Activated CD4-positive, alpha-beta memory T cell treated with anti-CD3 and anti-CD28 coated beads, Interleukin-2, amount 10 ng/mL, durations not matched to agents 7 days and 5 days (primary cell): ENCODE results near the gene MITD1. TPM values are rescaled to one million over a fixed set of nuclear protein-coding genes. Genes with fewer than 3 reads are reported as not detected.
"Not testable (repeated sequence)": the region's sequence is repeated elsewhere in the genome, so short reads cannot be mapped to it uniquely, and the experiment has no call there.

Experiments
- CTCF ChIA-PET: fragments of 350-600 bp; sonication (Branson Sonifier 250); formaldehyde crosslinking; loops from one replicate; lab custom pipeline; 2021; ENCODE audit warnings: antibody characterized with exemption, inconsistent platforms; lab: Charles Lee
- POLR2A ChIA-PET: fragments of 350-600 bp; sonication (Branson Sonifier 250); formaldehyde crosslinking; loops from one replicate; lab custom pipeline; 2021; ENCODE audit warnings: antibody characterized with exemption; lab: Charles Lee
- DNase-seq: peaks from one replicate; pipeline ENCODE4 v3.0.0-alpha.2; 2020
- H3K27ac Mint-ChIP-seq: one replicate; pipeline ENCODE4 v1.8.0; 2021; ENCODE audit warnings: mild to moderate bottlenecking, mixed read lengths
- H3K27me3 Mint-ChIP-seq: one replicate; pipeline ENCODE4 v1.8.0; 2021; ENCODE audit warnings: mixed read lengths
- H3K36me3 Mint-ChIP-seq: one replicate; pipeline ENCODE4 v1.8.0; 2021; ENCODE audit warnings: low read depth, mixed read lengths
- H3K4me1 Mint-ChIP-seq: one replicate; pipeline ENCODE4 v1.8.0; 2021; ENCODE audit warnings: mixed read lengths
- H3K4me3 Mint-ChIP-seq: one replicate; pipeline ENCODE4 v1.8.0; 2021; ENCODE audit warnings: mild to moderate bottlenecking, mixed read lengths
- H3K9me3 Mint-ChIP-seq: one replicate; pipeline ENCODE4 v1.8.0; 2021; ENCODE audit warnings: mixed read lengths
- total RNA-seq, 2 experiments: library from RNA; stranded (reverse); gene quantifications; one replicate each; pipeline ENCODE4 v1.2.3, GENCODE V29; 2021

MITD1 gene
- total RNA-seq, 2 experiments from 2014 or later, result 63.3 to 67.3 TPM

- no peak overlapping the region for H3K27ac Mint-ChIP-seq
- H3K27me3 Mint-ChIP-seq, result no peaks in the 10 kb centered on the region
- ChIA-PET POLR2A (no interaction called here), CTCF (interaction anchor here (0.6 to 0.8 kb wide), 2 partner anchors 7 to 10 kb away, joined by 3 to 4 read pairs; partner anchors contain the start of gene C2orf15)
- H3K4me1 Mint-ChIP-seq, result peaks cover 9% of the 10 kb centered on the region
- no peak overlapping the region for H3K4me3 Mint-ChIP-seq
- H3K36me3 Mint-ChIP-seq, result no peaks in the 10 kb centered on the region
- H3K9me3 Mint-ChIP-seq, result no peaks in the 10 kb centered on the region
- no peak for DNase-seq
Observed at GRCh38 chr2:99150706-99151105, 30.2 kb downstream of the MITD1 start.

GRCh38 chr2:99141110-99142108 is 39.4 kb downstream of the MITD1 start, which contains the start of gene C2orf15:
Gene C2orf15, plus strand, starts transcription at chr2:99141707. Its CDS starts 8,852 bp downstream, at chr2:99150559.
- CTCF ChIA-PET, result interaction anchor here (0.8 to 2.0 kb wide), 7 partner anchors 9 to 56 kb away, joined by 3 to 8 read pairs (median 3); partner anchors contain the start of genes LIPT1, MITD1, MRPL30 and TSGA10
- peak; percentile 94 for DNase-seq
- peaks cover 23% of the 10 kb centered on the region for H3K4me1 Mint-ChIP-seq
- peak within 1 kb of the TSS; percentile 97 for H3K4me3 Mint-ChIP-seq
- peak within 1 kb of the TSS; percentile 85 for H3K27ac Mint-ChIP-seq
- H3K9me3 Mint-ChIP-seq, result no peaks in the 10 kb centered on the region
- peaks cover 3% of the 10 kb centered on the region for H3K36me3 Mint-ChIP-seq
- POLR2A ChIA-PET, result interaction anchor here (0.7 to 3.3 kb wide), 9 partner anchors 12 to 683 kb away, joined by 3 to 32 read pairs (median 3); partner anchors contain the start of genes EIF5B, LIPT1, MITD1 and MRPL30
- H3K27me3 Mint-ChIP-seq, result peaks cover 9% of the 10 kb centered on the region

DNA sequence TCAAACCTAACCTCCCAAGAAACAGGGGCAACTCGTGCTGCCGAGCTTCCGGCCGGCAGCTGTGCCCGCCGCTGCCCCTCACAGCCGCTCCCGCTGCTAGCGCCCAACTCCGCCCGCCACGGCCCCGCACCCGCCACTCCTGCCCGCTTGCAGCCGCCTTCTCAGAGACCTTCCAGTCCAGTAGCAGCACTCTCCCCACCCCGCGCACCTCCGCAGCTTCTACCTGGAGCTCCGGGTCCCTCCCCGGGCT is 40.1 kb downstream of the MITD1 start:
- peaks cover 9% of the 10 kb centered on the region for H3K27me3 Mint-ChIP-seq
- CTCF ChIA-PET, result interaction anchor here (0.8 to 2.0 kb wide), 6 partner anchors 9 to 56 kb away, joined by 3 to 8 read pairs (median 4); partner anchors contain the start of genes LIPT1, MITD1, MRPL30 and TSGA10

GRCh38 chr2:99140056-99140859 is 40.6 kb downstream of the MITD1 start:
- peaks cover 3% of the 10 kb centered on the region for H3K36me3 Mint-ChIP-seq
- peak overlapping the region; percentile 97 for H3K4me3 Mint-ChIP-seq
- peak overlapping the region; percentile 85 for H3K27ac Mint-ChIP-seq
- peaks cover 9% of the 10 kb centered on the region for H3K27me3 Mint-ChIP-seq
- H3K9me3 Mint-ChIP-seq, result peaks cover 2% of the 10 kb centered on the region
- POLR2A ChIA-PET, result interaction anchor here (0.8 to 3.3 kb wide), 7 partner anchors 13 to 369 kb away, joined by 3 to 32 read pairs (median 5); partner anchors contain the start of genes EIF5B, LIPT1, MITD1 and MRPL30
- peaks cover 23% of the 10 kb centered on the region for H3K4me1 Mint-ChIP-seq
- DNase-seq, result no peak
- CTCF ChIA-PET, result interaction anchor here (0.8 to 1.8 kb wide), 5 partner anchors 10 to 55 kb away, joined by 3 to 8 read pairs (median 3); partner anchors contain the start of genes MITD1 and MRPL30

More for the DNA sequence above, 40.1 kb downstream of the MITD1 start:
- POLR2A ChIA-PET, result interaction anchor here (0.8 to 3.3 kb wide), 8 partner anchors 12 to 532 kb away, joined by 3 to 32 read pairs (median 4); partner anchors contain the start of genes EIF5B, LIPT1, MITD1 and MRPL30
- H3K27ac Mint-ChIP-seq, result peak overlapping the region; percentile 85
- no peaks in the 10 kb centered on the region for H3K9me3 Mint-ChIP-seq
- H3K36me3 Mint-ChIP-seq, result peaks cover 3% of the 10 kb centered on the region
- no peak for DNase-seq
- peak overlapping the region; percentile 97 for H3K4me3 Mint-ChIP-seq
- peaks cover 23% of the 10 kb centered on the region for H3K4me1 Mint-ChIP-seq

GRCh38 chr2:99139003-99139402 is 41.9 kb downstream of the MITD1 start:
- ChIA-PET POLR2A (no interaction called here), CTCF (no interaction called here)
- peaks cover 5% of the 10 kb centered on the region for H3K9me3 Mint-ChIP-seq
- no peak overlapping the region for H3K4me3 Mint-ChIP-seq
- H3K4me1 Mint-ChIP-seq, result peaks cover 23% of the 10 kb centered on the region
- peaks cover 3% of the 10 kb centered on the region for H3K36me3 Mint-ChIP-seq
- no peak overlapping the region for H3K27ac Mint-ChIP-seq
- H3K27me3 Mint-ChIP-seq, result peaks cover 9% of the 10 kb centered on the region
- DNase-seq, result no peak

DNA sequence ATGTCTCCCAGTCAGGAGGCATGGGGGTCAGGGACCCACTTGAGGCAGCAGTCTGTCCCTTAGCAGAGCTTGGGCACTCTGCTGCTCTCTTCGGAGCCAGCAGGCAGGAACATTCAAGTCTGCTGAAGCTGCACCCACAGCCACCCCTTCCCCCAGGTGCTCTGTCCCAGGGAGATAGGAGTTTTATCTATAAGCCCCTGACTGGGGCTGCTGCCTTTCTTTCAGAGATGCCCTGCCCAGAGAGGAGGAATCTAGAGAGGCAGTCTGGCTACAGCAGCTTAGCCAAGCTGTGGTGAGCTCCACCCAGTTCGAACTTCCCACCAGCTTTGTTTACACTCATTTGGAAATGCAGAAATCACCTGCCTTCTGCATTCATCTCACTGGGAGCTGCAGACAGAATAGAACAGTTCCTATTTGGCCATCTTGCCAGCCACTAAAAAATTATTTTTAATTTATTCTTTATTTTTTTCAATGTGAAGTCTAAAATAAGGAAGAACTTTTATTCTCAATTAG is 45.8 kb downstream of the MITD1 start:
- POLR2A ChIA-PET, H3K4me1 Mint-ChIP-seq, H3K4me3 Mint-ChIP-seq, CTCF ChIA-PET, DNase-seq, H3K36me3 Mint-ChIP-seq, H3K27ac Mint-ChIP-seq: not testable (repeated sequence)
- peaks cover 21% of the 10 kb centered on the region for H3K9me3 Mint-ChIP-seq
- peaks cover 13% of the 10 kb centered on the region for H3K27me3 Mint-ChIP-seq

GRCh38 chr2:99127981-99128380 is 52.9 kb downstream of the MITD1 start:
- ChIA-PET CTCF (no interaction called here), POLR2A (no interaction called here)
- H3K27ac Mint-ChIP-seq, result no peak overlapping the region
- H3K4me3 Mint-ChIP-seq, result no peak overlapping the region
- H3K27me3 Mint-ChIP-seq, result peaks cover 5% of the 10 kb centered on the region
- peaks cover 16% of the 10 kb centered on the region for H3K9me3 Mint-ChIP-seq
- H3K36me3 Mint-ChIP-seq, result peaks cover 7% of the 10 kb centered on the region
- H3K4me1 Mint-ChIP-seq, result no peaks in the 10 kb centered on the region
- DNase-seq, result no peak

Other genes with a start within 250 kb of the MITD1 start
- under 1 TPM; 0.18 to 0.20 TPM for gene CRACDL, start 244.8 kb downstream of the MITD1 start, total RNA-seq
- gene C2orf15, start 39.4 kb downstream of the MITD1 start, total RNA-seq, result under 1 TPM; 0.18 to 0.35 TPM
- gene TSGA10, start 26.1 kb downstream of the MITD1 start, total RNA-seq, result 1 to 10 TPM; 3.7 to 5.4 TPM
- gene LIPT1, start 26.1 kb downstream of the MITD1 start, total RNA-seq, result 1 to 10 TPM; 6.7 to 7.3 TPM
- gene MRPL30, start 126 bp upstream of the MITD1 start, total RNA-seq, result 10 to 100 TPM; 21.1 to 22.2 TPM
- gene LYG2, start 74.6 kb upstream of the MITD1 start, total RNA-seq, result not detected
- 1 to 10 TPM in 1 of 2 experiments, under 1 TPM in 1; 0.88 to 1.2 TPM for gene LYG1, start 120.1 kb upstream of the MITD1 start, total RNA-seq
- gene TXNDC9, start 155.3 kb upstream of the MITD1 start, total RNA-seq, result 10 to 100 TPM; 29.9 to 34.2 TPM
- gene EIF5B, start 156.3 kb upstream of the MITD1 start, total RNA-seq, result 10 to 100 TPM; 37.3 to 38.3 TPM